ENCODE data around the gene WNT1.

The WNT1 gene

GRCh38 chr12:48980953-48981756, 3.0 kb downstream of the WNT1 start:
- DNase-seq (ENCODE audit: low read depth), result peak; percentile 21

- DNase-seq (ENCODE audit: low read depth), result no peak
Measured at GRCh38 chr12:48981757-48982157, 3.6 kb downstream of the WNT1 start.

GRCh38 chr12:48982397-48983080, 4.4 kb downstream of the WNT1 start:
- DNase-seq (ENCODE audit: low read depth), result no peak

GRCh38 chr12:48985475-48985897, 7.4 kb downstream of the WNT1 start:
- no peak for DNase-seq (ENCODE audit: low read depth)

GRCh38 chr12:48985901-48986300, 7.8 kb downstream of the WNT1 start:
- DNase-seq (ENCODE audit: low read depth), result no peak

GRCh38 chr12:48986720-48987291, 8.7 kb downstream of the WNT1 start:
- DNase-seq (ENCODE audit: low read depth), result no peak

- DNase-seq (ENCODE audit: low read depth), result peak; percentile 50
Measured at GRCh38 chr12:48988030-48988649, 10.0 kb downstream of the WNT1 start.

- no peak for DNase-seq (ENCODE audit: low read depth)
Measured at GRCh38 chr12:48990552-48990951, 12.4 kb downstream of the WNT1 start.

- DNase-seq (ENCODE audit: low read depth), result no peak
Measured at GRCh38 chr12:48991247-48992050, 13.3 kb downstream of the WNT1 start.

GRCh38 chr12:48993787-48994186, 15.7 kb downstream of the WNT1 start:
- DNase-seq (ENCODE audit: low read depth), result no peak

GRCh38 chr12:48994224-48995085, 16.3 kb downstream of the WNT1 start:
- DNase-seq (ENCODE audit: low read depth), result no peak

- DNase-seq (ENCODE audit: low read depth), result no peak
Measured at GRCh38 chr12:48995086-48995879, 17.2 kb downstream of the WNT1 start.

GRCh38 chr12:48996794-48997718, 18.9 kb downstream of the WNT1 start:
- peak; percentile 27 for DNase-seq (ENCODE audit: low read depth)

GRCh38 chr12:48997719-48998496, 19.8 kb downstream of the WNT1 start:
- DNase-seq (ENCODE audit: low read depth), result no peak

- DNase-seq (ENCODE audit: low read depth), result no peak
Measured at GRCh38 chr12:48998497-48999353, 20.6 kb downstream of the WNT1 start.

- DNase-seq (ENCODE audit: low read depth), result peak; percentile 38
Measured at GRCh38 chr12:48999371-49000131, 21.4 kb downstream of the WNT1 start, which contains the start of gene DDN. DDN (minus strand) TSS chr12:48999375; CDS start chr12:48999287, 88 bp downstream.

Data from stimulated activated CD8-positive, alpha-beta memory T cell treated with anti-CD3 and anti-CD28 coated beads, Interleukin-4, amount 100 ng/mL, for 24 hours (primary cell).